ENCODE data around the gene FOXD2. TPM values are rescaled to one million over a fixed set of nuclear protein-coding genes. Genes with fewer than 3 reads are reported as not detected.

Gene FOXD2
- total and polyA plus RNA-seq, 2 donors (not counting 1 experiment from before 2014, with no cell fraction given) = 0.19 to 0.83 TPM

DNA sequence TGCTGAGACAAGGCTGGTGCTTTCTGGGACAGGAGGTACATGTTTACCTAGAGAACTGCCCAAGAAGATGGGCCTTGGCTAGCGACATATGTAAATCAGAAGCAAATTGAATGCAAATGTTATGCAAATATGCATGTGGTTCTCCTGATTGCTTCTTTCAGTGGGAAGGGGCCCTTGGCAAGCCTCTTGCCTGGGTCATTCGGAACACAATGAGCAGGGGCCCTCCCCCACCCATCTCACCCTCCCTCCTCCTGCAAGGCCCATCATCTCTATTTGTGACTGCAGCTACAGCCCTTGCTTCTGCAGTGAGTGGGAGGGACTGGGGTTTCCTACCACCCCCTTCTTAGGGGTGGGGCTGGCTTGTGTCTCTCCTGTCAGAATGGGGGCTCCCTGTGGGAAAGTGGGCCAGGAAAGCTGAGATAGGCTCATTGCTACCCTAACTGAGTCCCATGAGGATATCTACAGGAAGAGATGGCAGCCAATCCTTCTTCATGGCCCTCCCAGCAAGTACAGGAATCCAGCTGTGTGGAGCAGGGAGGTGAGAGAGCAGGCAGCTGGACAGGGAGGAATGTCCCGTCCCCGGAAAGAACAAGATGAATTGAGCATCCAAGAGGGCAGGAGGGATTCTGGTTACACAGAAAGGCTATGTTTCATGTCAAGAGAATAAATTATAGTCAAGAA is 31.0 kb downstream of the FOXD2 start:
- DNase-seq (ENCODE audit: low read depth in 2 of 2) = no peak
- Histone ChIP-seq H3K9me3 (ENCODE audit: control insufficient read depth, insufficient read depth, low read depth, low read length) (no peaks in the 10 kb centered on the region), H3K79me2 (ENCODE audit: control insufficient read depth, insufficient read depth, low read length) (no peaks in the 10 kb centered on the region), H3K36me3 (ENCODE audit: control insufficient read depth, insufficient read depth, low read length) (no peaks in the 10 kb centered on the region), H3K27me3 (ENCODE audit: control insufficient read depth, insufficient read depth, low read length) (peaks cover 6% of the 10 kb centered on the region), H4K20me1 (ENCODE audit: control insufficient read depth, extremely low read depth, insufficient read depth, low read length) (no peaks in the 10 kb centered on the region), H3K27ac (ENCODE audit: insufficient read depth, low read length) (no peak overlapping the region), H2AFZ (ENCODE audit: low read length) (no peak overlapping the region), H3K9ac (ENCODE audit: insufficient read depth, low read length) (no peak overlapping the region), H3K4me2 (ENCODE audit: extremely low read depth, insufficient read depth, low read length) (no peak overlapping the region), H3K4me3 (replicated peaks in 1 of 4; ENCODE audit: control extremely low read depth in 1 of 4, insufficient read depth in 1 of 4, low read depth in 3 of 4, low read length in 4 of 4) (no peak overlapping the region), H3K4me1 (ENCODE audit: control insufficient read depth, extremely low read depth, insufficient read depth, low read length) (no peaks in the 10 kb centered on the region)
- no peak for TF ChIP-seq EZH2 (IDR thresholded peaks at IDR 0.05; ENCODE audit: low read length, missing control alignments)
- TF ChIP-seq, protein P1, sequence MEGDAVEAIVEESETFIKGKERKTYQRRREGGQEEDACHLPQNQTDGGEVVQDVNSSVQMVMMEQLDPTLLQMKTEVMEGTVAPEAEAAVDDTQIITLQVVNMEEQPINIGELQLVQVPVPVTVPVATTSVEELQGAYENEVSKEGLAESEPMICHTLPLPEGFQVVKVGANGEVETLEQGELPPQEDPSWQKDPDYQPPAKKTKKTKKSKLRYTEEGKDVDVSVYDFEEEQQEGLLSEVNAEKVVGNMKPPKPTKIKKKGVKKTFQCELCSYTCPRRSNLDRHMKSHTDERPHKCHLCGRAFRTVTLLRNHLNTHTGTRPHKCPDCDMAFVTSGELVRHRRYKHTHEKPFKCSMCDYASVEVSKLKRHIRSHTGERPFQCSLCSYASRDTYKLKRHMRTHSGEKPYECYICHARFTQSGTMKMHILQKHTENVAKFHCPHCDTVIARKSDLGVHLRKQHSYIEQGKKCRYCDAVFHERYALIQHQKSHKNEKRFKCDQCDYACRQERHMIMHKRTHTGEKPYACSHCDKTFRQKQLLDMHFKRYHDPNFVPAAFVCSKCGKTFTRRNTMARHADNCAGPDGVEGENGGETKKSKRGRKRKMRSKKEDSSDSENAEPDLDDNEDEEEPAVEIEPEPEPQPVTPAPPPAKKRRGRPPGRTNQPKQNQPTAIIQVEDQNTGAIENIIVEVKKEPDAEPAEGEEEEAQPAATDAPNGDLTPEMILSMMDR (conservative IDR thresholded peaks at IDR 0.05 in 1 of 2, IDR thresholded peaks at IDR 0.05 in 1 of 2; ENCODE audit: low read depth in 1 of 2, low read length in 2 of 2) = no peak

DNA sequence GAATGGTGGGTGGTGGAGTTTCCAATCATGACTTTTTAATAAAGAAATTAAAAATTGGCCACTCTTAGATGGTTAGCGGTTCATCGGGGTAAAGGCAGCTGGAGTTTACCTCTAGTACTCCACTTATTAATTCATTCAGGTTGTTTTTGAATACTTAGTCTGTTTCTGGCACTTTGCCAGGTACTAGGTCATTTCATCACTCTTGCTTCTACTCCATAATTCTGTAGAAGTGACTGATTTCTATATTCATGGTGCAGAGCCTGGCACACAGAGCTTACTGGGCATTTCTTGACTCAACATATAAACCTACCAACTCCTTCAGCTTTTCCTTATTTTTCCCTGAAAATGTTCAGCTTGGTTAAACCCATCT is 31.5 kb downstream of the FOXD2 start:
- no peak overlapping the region for H3K27ac ChIP-seq (ENCODE audit: insufficient read depth, low read length)
- no peaks in the 10 kb centered on the region for H4K20me1 ChIP-seq (ENCODE audit: control insufficient read depth, extremely low read depth, insufficient read depth, low read length)
- no peak overlapping the region for H3K9ac ChIP-seq (ENCODE audit: insufficient read depth, low read length)
- no peaks in the 10 kb centered on the region for H3K36me3 ChIP-seq (ENCODE audit: control insufficient read depth, insufficient read depth, low read length)
- no peaks in the 10 kb centered on the region for H3K4me1 ChIP-seq (ENCODE audit: control insufficient read depth, extremely low read depth, insufficient read depth, low read length)
- H3K79me2 ChIP-seq (ENCODE audit: control insufficient read depth, insufficient read depth, low read length) = no peaks in the 10 kb centered on the region
- no peak for DNase-seq (ENCODE audit: low read depth in 2 of 2)
- no peaks in the 10 kb centered on the region for H3K9me3 ChIP-seq (ENCODE audit: control insufficient read depth, insufficient read depth, low read depth, low read length)
- no peak overlapping the region for H3K4me2 ChIP-seq (ENCODE audit: extremely low read depth, insufficient read depth, low read length)
- H2AFZ ChIP-seq (ENCODE audit: low read length) = no peak overlapping the region
- TF ChIP-seq, protein P1 (conservative IDR thresholded peaks at IDR 0.05 in 1 of 2, IDR thresholded peaks at IDR 0.05 in 1 of 2; ENCODE audit: low read depth in 1 of 2, low read length in 2 of 2) = no peak
- no peak for TF ChIP-seq EZH2 (IDR thresholded peaks at IDR 0.05; ENCODE audit: low read length, missing control alignments)
- peaks cover 6% of the 10 kb centered on the region for H3K27me3 ChIP-seq (ENCODE audit: control insufficient read depth, insufficient read depth, low read length)
- no peak overlapping the region for H3K4me3 ChIP-seq (replicated peaks in 1 of 4; ENCODE audit: control extremely low read depth in 1 of 4, insufficient read depth in 1 of 4, low read depth in 3 of 4, low read length in 4 of 4)

DNA sequence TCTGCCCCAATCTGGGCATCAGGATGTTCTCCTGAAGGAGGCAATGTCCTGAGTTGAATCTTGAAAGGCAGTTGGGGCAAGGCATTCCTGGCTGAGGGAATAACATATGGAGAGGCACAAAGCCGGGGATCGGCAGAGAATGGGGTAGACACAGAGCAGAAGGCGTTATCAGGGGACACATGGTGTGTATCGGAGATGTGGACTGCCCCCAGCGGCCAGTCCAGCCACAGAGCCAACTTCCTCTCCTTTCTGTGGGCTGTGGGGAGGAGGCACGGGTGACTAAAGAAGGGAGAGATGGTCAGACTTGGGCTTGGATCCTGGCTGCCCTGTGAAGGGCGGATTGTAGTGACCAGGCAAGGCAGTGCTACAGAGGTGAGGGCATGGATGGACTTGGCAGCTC is 32.1 kb downstream of the FOXD2 start:
- Histone ChIP-seq H3K27ac (ENCODE audit: insufficient read depth, low read length) (no peak overlapping the region), H3K27me3 (ENCODE audit: control insufficient read depth, insufficient read depth, low read length) (peaks cover 6% of the 10 kb centered on the region), H4K20me1 (ENCODE audit: control insufficient read depth, extremely low read depth, insufficient read depth, low read length) (no peaks in the 10 kb centered on the region), H3K4me1 (ENCODE audit: control insufficient read depth, extremely low read depth, insufficient read depth, low read length) (no peaks in the 10 kb centered on the region), H3K4me2 (ENCODE audit: extremely low read depth, insufficient read depth, low read length) (no peak overlapping the region), H3K9ac (ENCODE audit: insufficient read depth, low read length) (no peak overlapping the region), H3K4me3 (replicated peaks in 1 of 4; ENCODE audit: control extremely low read depth in 1 of 4, insufficient read depth in 1 of 4, low read depth in 3 of 4, low read length in 4 of 4) (no peak overlapping the region), H3K9me3 (ENCODE audit: control insufficient read depth, insufficient read depth, low read depth, low read length) (no peaks in the 10 kb centered on the region), H3K79me2 (ENCODE audit: control insufficient read depth, insufficient read depth, low read length) (no peaks in the 10 kb centered on the region), H3K36me3 (ENCODE audit: control insufficient read depth, insufficient read depth, low read length) (no peaks in the 10 kb centered on the region), H2AFZ (ENCODE audit: low read length) (no peak overlapping the region)
- no peak for TF ChIP-seq EZH2 (IDR thresholded peaks at IDR 0.05; ENCODE audit: low read length, missing control alignments)
- TF ChIP-seq, protein P1 (conservative IDR thresholded peaks at IDR 0.05 in 1 of 2, IDR thresholded peaks at IDR 0.05 in 1 of 2; ENCODE audit: low read depth in 1 of 2, low read length in 2 of 2) = no peak
- DNase-seq (ENCODE audit: low read depth in 2 of 2) = no peak
